Loucy (cell line): ENCODE measurements around the gene FARS2.

ENCODE experiments used
- EZH2phosphoT487 ChIP-seq: fragments of 200-600 bp; IDR thresholded peaks from 2 replicates; pipeline ENCODE4 v1.6.1; 2018; ENCODE audit warnings: antibody characterized with exemption, mild to moderate bottlenecking, moderate library complexity, borderline replicate concordance
- TF ChIP-seq, protein P1 (sequence below): fragments of 200-600 bp; sonication (generic); conservative IDR thresholded peaks from 2 replicates; pipeline ENCODE4 v1.5.1; 2014; ENCODE audit warnings: mild to moderate bottlenecking, antibody characterized with exemption, low read length

- TF ChIP-seq, protein P1, sequence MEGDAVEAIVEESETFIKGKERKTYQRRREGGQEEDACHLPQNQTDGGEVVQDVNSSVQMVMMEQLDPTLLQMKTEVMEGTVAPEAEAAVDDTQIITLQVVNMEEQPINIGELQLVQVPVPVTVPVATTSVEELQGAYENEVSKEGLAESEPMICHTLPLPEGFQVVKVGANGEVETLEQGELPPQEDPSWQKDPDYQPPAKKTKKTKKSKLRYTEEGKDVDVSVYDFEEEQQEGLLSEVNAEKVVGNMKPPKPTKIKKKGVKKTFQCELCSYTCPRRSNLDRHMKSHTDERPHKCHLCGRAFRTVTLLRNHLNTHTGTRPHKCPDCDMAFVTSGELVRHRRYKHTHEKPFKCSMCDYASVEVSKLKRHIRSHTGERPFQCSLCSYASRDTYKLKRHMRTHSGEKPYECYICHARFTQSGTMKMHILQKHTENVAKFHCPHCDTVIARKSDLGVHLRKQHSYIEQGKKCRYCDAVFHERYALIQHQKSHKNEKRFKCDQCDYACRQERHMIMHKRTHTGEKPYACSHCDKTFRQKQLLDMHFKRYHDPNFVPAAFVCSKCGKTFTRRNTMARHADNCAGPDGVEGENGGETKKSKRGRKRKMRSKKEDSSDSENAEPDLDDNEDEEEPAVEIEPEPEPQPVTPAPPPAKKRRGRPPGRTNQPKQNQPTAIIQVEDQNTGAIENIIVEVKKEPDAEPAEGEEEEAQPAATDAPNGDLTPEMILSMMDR: no peak
- TF ChIP-seq EZH2phosphoT487: no peak
Observed at GRCh38 chr6:5630636-5631035, 369.3 kb downstream of the FARS2 start.
